Stimulated activated CD4-positive, alpha-beta T cell treated with anti-CD3 and anti-CD28 coated beads, Interleukin-12 subunit alpha, Interleukin-12 subunit beta, amount 100 ng/mL, for 48 hours (primary cell): ENCODE measurements around the gene ANKRD24.
"Not testable (repeated sequence)": the region's sequence is repeated elsewhere in the genome, so short reads cannot be mapped to it uniquely, and the experiment has no call there.

Experiments
- DNase-seq, 3 donors: peaks; one replicate each; pipeline ENCODE4 v3.0.0-alpha.2; 2020; ENCODE audit warnings: low read depth in 2 of 3, low spot score in 1 of 3

ANKRD24 gene

DNA sequence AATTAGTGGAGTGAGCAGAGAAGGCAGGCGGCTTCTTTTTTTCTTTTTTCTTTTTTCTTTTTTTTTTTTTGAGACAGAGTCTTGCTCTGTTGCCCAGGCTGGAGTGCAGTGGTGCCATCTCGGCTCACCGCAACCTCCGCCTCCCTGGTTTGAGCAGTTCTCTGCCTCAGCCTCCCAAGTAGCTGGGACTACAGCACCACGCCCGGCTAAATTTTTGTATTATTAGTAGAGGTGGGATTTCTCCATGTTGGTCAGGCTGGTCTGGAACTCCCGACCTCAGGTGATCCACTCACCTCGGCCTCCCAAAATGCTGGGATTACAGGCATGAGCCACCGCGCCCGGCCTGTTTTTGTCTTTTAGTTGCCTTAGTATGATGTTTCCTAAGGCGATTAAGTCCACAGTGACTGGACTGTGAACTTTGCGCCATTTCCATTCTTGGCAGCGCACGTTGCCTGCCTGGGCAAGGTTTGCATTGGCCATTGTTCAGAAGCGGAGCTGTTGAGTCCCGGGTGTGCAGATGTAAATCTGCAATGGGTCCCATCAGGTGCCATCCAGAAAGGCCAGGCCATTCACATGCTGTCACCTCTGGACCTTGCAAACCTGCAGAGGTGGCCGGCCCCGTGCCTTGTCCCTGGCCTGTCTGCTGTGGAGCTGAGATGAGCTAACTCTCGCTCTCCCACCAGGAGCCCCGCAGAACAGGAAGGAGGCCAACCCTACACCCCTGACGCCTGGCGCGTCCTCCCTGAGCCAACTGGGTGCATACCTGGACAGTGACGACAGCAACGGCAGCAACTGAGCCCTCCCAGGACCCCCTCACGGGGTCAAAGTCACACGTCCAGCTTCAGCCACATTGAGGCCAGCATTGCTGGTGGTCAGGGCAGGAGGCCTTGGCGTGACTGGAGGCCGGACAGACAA, 85.7 kb downstream of the ANKRD24 start:
- DNase-seq = no peak

DNA sequence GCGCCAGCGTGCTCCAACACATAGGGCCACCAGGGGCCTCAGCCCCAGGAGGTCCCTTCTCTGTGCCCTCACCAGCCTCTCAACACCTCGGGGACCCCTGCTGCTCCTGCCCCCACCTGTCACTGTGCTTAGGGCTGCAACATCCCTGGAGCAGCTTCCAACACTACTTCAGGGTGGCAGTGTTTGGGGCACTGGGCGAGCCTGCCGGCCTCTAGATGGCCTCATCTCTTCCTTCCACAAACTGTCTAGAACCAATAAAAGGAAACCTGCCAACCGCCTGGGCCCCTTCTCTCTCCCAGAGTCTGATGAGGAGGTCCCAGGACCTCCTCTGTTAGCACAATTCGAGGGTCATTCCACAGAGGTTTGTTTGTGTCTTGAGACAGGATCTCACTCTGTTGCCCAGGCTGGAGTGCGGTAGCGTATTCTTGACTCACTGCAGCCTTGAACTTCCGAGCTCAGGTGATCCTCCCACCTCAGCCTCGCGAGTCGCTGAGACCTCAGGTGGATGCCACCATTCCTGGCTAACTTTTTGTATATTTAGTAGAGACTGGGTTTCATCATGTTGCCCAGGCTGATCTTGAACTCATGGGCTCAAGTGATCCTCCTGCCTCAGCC, 86.4 kb downstream of the ANKRD24 start:
- DNase-seq = no peak

DNA sequence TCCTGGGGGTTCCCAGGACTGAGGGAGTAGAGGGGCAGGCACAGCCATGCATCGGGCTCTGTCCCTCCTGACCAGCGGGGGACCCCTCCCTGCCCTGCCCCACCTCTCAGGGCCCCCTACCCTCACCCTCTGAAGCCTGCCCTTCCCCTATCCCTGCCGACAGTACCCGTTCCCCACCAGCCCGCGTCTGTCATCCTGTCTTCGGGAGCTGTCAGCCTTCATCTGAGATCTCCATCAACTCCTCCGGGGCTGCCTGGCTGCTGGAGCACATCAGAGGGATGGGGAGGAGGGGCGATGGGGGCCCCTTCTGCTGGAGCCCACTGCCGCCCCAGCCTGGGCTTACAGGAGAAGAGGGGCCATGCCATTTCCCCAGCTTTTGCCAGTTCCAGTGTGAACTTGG, 90.4 kb downstream of the ANKRD24 start:
- DNase-seq = no peak

DNA sequence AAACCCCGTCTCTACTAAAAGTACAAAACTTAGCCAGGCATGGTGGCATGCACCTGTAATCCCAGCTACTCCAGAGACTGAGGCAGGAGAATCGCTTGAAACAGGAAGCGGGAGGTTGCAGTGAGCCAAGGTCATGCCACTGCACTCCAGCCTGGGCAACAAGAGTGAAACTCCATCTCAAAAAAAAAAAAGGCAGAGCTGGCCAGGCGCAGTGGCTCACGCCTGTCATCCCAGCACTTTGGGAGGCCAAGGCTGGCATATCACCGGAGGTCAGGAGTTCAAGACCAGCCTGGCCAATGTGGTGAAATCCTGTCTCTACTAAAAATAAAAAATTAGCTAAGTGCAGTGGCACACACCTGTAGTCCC, 91.8 kb downstream of the ANKRD24 start:
- DNase-seq = not testable (repeated sequence)
